ENCODE measurements around the gene SEC22C.

DNA sequence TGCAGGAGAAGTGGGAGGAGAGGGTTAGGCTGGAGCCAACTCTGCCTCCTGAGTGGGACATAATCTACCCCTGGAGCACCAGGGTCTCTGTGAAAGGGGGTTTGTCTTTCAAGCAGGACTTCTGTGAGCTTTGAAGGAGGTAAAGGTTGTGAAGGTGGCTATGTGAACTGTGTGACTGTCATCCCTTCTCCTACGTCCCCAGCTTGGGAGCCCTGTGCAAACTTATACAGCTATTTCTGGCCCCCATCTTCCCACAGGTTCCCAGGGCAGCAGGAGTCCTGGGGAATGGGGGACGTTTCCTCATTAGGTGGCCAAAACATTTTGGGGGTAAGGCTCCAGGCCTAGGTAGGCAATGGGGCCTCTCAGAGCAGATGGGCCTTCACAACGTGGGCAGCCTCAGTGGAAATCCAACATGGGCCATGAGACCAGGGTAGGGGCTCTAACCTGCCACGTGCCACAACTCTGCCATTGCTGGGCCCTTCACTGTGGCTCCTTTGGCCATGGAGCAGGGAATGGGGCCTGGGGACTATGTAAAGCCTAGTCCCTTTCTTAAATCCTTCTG, 75.8 kb downstream of the SEC22C start:
- TF ChIP-seq, protein P1, sequence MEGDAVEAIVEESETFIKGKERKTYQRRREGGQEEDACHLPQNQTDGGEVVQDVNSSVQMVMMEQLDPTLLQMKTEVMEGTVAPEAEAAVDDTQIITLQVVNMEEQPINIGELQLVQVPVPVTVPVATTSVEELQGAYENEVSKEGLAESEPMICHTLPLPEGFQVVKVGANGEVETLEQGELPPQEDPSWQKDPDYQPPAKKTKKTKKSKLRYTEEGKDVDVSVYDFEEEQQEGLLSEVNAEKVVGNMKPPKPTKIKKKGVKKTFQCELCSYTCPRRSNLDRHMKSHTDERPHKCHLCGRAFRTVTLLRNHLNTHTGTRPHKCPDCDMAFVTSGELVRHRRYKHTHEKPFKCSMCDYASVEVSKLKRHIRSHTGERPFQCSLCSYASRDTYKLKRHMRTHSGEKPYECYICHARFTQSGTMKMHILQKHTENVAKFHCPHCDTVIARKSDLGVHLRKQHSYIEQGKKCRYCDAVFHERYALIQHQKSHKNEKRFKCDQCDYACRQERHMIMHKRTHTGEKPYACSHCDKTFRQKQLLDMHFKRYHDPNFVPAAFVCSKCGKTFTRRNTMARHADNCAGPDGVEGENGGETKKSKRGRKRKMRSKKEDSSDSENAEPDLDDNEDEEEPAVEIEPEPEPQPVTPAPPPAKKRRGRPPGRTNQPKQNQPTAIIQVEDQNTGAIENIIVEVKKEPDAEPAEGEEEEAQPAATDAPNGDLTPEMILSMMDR (IDR thresholded peaks at IDR 0.05), result no peak
- no peak for TF ChIP-seq EZH2 (IDR thresholded peaks at IDR 0.05; ENCODE audit: borderline replicate concordance, insufficient read depth, low read depth, low read length, poor library complexity, severe bottlenecking)

All from B cell (primary cell).